ENCODE results near the gene GRHL1.

DNA sequence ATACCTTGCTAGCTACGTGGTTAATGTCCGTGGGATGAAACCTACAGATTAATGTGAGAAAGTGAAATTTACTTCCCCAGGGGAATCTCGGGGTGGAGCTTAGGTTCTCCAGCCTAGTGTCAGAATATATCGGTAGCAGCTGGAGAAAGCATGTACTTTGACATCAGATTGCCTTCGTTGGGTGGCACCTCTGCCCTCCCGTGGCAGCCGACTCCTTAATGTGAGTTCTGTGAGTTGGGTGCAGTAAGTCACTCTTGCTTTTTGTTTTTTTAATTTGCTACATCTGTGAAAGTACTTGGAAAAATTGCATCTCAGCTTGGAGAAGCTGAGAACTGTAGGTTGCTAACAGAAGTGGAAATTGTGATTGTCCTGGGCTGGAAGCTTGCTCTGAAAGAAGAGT lies 95.4 kb downstream of the GRHL1 start:
- TF ChIP-seq POLR2A (IDR thresholded peaks at IDR 0.05) (no peak), CTCF (IDR thresholded peaks at IDR 0.05) (no peak), EP300 (IDR thresholded peaks at IDR 0.05) (no peak), POLR2AphosphoS5 (IDR thresholded peaks at IDR 0.05) (no peak)

Data from suprapubic skin (tissue), 4 donors.